Esophagus squamous epithelium (tissue), 5 donors: ENCODE results near the gene CRABP2. TPM values are rescaled to one million over a fixed set of nuclear protein-coding genes. Genes with fewer than 3 reads are reported as not detected.
A peak's percentile ranks its signal among the peaks of the same experiment; 100 is the strongest.

ENCODE experiments used
- DNase-seq: peaks from one replicate; lab custom pipeline; 2025; lab: John Stamatoyannopoulos, UW
- H3K27ac ChIP-seq, 4 donors: fragments of 200-600 bp; sonication (generic); one replicate each; pipeline ENCODE4 v1.5.1; 2016 to 2019; ENCODE audit warnings: mild to moderate bottlenecking in 1 of 4
- H3K27me3 ChIP-seq, 4 donors: fragments of 200-600 bp; sonication (generic); 1 replicate in 3 of 4; 2 replicates in 1 of 4; pipeline versions ENCODE4 v1.5.1 to v1.6.0; 2017 to 2021; ENCODE audit warnings: antibody characterized with exemption in 1 of 4
- H3K36me3 ChIP-seq, 3 donors: fragments of 200-600 bp; sonication (generic); one replicate each; pipeline ENCODE4 v1.5.1; 2016 to 2019
- H3K4me1 ChIP-seq, 3 donors: fragments of 200-600 bp; sonication (generic); one replicate each; pipeline ENCODE4 v1.5.1; 2017 to 2019
- H3K4me3 ChIP-seq, 4 donors: fragments of 200-600 bp; sonication (generic); 1 replicate in 3 of 4; 2 replicates in 1 of 4; pipeline ENCODE4 v1.5.1; 2016 to 2019; ENCODE audit warnings: mild to moderate bottlenecking in 2 of 4, moderate library complexity in 1 of 4
- H3K9me3 ChIP-seq, 3 donors: fragments of 200-600 bp; sonication (generic); one replicate each; pipeline ENCODE4 v1.5.1; 2016 to 2019
- CTCF ChIP-seq, 6 experiments: fragments of 450-650 bp in 4 of 6; fragments of 200-600 bp in 2 of 6; sonication (generic) in 2 of 6; IDR thresholded peaks; one replicate each; pipeline ENCODE4 v1.5.1; 2016 to 2019; ENCODE audit warnings: antibody characterized with exemption in 6 of 6, mild to moderate bottlenecking in 4 of 6, moderate library complexity in 4 of 6
- POLR2A ChIP-seq, 4 donors: fragments of 450-650 bp; IDR thresholded peaks; one replicate each; pipeline ENCODE4 v1.6.1; 2017; ENCODE audit warnings: antibody characterized with exemption in 4 of 4, mild to moderate bottlenecking in 4 of 4, moderate library complexity in 3 of 4
- WGBS, 2 donors: methylation state at CpG; one replicate each; pipeline ENCODE4 v1.1.5; 2018; 5-methylcytosine and 5-hydroxymethylcytosine counted together
- intact Hi-C: fragments of 100-400 bp; cut with DNase I; formaldehyde crosslinking; loops from one replicate; pipeline ENCODE4 v1.15.0; 2022
- total RNA-seq, 4 donors: library from RNA; depleted of rRNA; stranded (reverse); fragments of >200 nt; gene quantifications; one replicate each; pipeline ENCODE4 v1.1.0, GENCODE V29; 2016
- donor health status: DM: yes; HTN: yes; CAD: no.

Gene CRABP2
- total RNA-seq, 4 donors from 2014 or later: 149 to 916 (median 441) TPM

DNA sequence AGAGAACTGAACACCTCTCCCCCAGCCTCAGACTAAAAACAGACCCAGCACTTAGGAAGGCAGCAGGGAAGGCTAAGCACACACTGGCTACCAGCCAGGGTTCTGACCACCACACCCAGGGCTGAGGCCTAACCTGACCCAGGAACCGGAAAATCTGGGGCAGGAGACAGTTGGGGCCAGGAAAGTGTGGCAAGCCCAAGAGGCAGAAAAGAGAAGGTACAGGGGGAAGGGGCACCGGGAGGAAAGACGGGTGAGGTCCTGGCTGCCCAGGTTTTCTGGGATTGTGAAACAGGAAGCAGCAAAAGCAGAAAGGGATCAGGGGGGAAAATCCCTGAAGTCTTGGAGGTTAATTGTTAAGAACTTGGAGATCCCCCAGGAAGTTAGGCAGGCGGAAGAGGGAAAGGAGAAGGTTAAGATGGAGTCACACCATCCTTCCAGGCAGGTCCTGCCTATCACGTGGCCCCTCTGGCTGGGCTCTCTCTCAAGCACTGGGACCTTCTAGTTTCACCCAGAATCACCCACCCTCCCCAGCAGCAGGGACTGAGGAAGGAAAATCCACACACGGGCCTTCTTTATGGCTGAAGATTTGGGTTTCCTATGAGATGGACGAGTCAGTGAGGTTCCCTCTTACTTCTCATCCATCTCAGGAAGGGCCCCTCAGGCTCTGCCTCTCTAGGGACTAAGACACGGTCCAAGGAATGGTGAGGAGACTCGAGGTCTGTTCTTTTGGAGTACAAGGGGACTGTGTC, 43.5 kb upstream of the CRABP2 start:
- H3K27ac ChIP-seq: peak overlapping the region; percentile 93 to 99 (median 98)
- no peaks in the 10 kb centered on the region for H3K27me3 ChIP-seq
- H3K9me3 ChIP-seq: no peaks in the 10 kb centered on the region
- TF ChIP-seq POLR2A (IDR thresholded peaks at IDR 0.05): peak in 1 of 4 donors; percentile 58
- peak in 3 of 6 experiments; percentile 7 to 19 (median 8) for TF ChIP-seq CTCF (IDR thresholded peaks at IDR 0.05)
- intact Hi-C loops: no loop called here
- DNase-seq: no peak
- peak overlapping the region; percentile 75 to 97 (median 96) for H3K4me3 ChIP-seq
- H3K36me3 ChIP-seq: peaks cover 7 to 17% (median 12%) of the 10 kb centered on the region in 3 donors
- peaks cover 46 to 85% (median 49%) of the 10 kb centered on the region in 3 donors for H3K4me1 ChIP-seq
- 0 to 1% methylated on average over 7 to 9 of the region's 9 CpGs for WGBS, 2 donors

- TF ChIP-seq CTCF (IDR thresholded peaks at IDR 0.05): no peak
- no peak for TF ChIP-seq POLR2A (IDR thresholded peaks at IDR 0.05)
- Histone ChIP-seq H3K27ac (peak overlapping the region; percentile 93 to 99 (median 98)), H3K36me3 (peaks cover 14 to 26% (median 21%) of the 10 kb centered on the region in 3 donors), H3K4me3 (peak overlapping the region; percentile 75 to 97 (median 96)), H3K27me3 (no peaks in the 10 kb centered on the region), H3K4me1 (peaks cover 41 to 80% (median 49%) of the 10 kb centered on the region in 3 donors), H3K9me3 (no peaks in the 10 kb centered on the region)
- DNase-seq: no peak
- WGBS, 2 donors: 4 to 5% methylated on average over 4 to 7 of the region's 8 CpGs
- intact Hi-C loops: no loop called here
Observed at GRCh38 chr1:156747742-156748669, 42.6 kb upstream of the CRABP2 start.

- Histone ChIP-seq H3K36me3 (peaks cover 23 to 36% (median 23%) of the 10 kb centered on the region in 3 donors), H3K27ac (peak overlapping the region; percentile 93 to 99 (median 98)), H3K4me1 (peaks cover 37 to 72% (median 49%) of the 10 kb centered on the region in 3 donors), H3K27me3 (no peaks in the 10 kb centered on the region), H3K9me3 (no peaks in the 10 kb centered on the region), H3K4me3 (peak overlapping the region; percentile 39 to 97 (median 86))
- no peak for DNase-seq
- intact Hi-C loops: no loop called here
- TF ChIP-seq POLR2A (IDR thresholded peaks at IDR 0.05) (peak in 1 of 4 donors; percentile 42), CTCF (IDR thresholded peaks at IDR 0.05) (peak in 1 of 6 experiments; percentile 22)
- WGBS, 2 donors: 0 to 5% methylated on average over 1 to 7 of the region's 29 CpGs
Observed at GRCh38 chr1:156746728-156747631, 41.6 kb upstream of the CRABP2 start.

- Histone ChIP-seq H3K9me3 (no peaks in the 10 kb centered on the region), H3K4me1 (peaks cover 42 to 78% (median 49%) of the 10 kb centered on the region in 3 donors)
- 54 to 77% methylated on average over 5 to 7 of the region's 9 CpGs for WGBS, 2 donors
Observed at GRCh38 chr1:156746406-156746727, 41.0 kb upstream of the CRABP2 start.

More at GRCh38 chr1:156746406-156746727, 41.0 kb upstream of the CRABP2 start:
- no peak for DNase-seq
- no peaks in the 10 kb centered on the region for H3K27me3 ChIP-seq
- TF ChIP-seq CTCF (IDR thresholded peaks at IDR 0.05) (no peak), POLR2A (IDR thresholded peaks at IDR 0.05) (no peak)
- peak overlapping the region; percentile 39 to 97 (median 86) for H3K4me3 ChIP-seq
- peaks cover 23 to 39% (median 23%) of the 10 kb centered on the region in 3 donors for H3K36me3 ChIP-seq
- peak overlapping the region; percentile 93 to 99 (median 98) for H3K27ac ChIP-seq
- intact Hi-C loops: no loop called here
